AG09309 (cell line): ENCODE data around the gene DENND1B.

ENCODE experiments used
- DNase-seq: peaks from one replicate; pipeline ENCODE4 v3.0.0-alpha.2; 2010; ENCODE audit warnings: low read depth
- H3K4me3 ChIP-seq: 2 replicates; pipeline ENCODE4 v1.5.1; 2011; ENCODE audit warnings: mild to moderate bottlenecking, low read depth, low read length, moderate library complexity; ENCODE audit not compliant: control insufficient read depth
- TF ChIP-seq, protein P1 (sequence below): IDR thresholded peaks from 2 replicates; pipeline ENCODE4 v1.5.1; 2011; ENCODE audit warnings: mild to moderate bottlenecking, low read depth, low read length, inconsistent platforms; ENCODE audit not compliant: insufficient read depth, control insufficient read depth; ENCODE audit errors: missing control alignments

Gene DENND1B

DNA sequence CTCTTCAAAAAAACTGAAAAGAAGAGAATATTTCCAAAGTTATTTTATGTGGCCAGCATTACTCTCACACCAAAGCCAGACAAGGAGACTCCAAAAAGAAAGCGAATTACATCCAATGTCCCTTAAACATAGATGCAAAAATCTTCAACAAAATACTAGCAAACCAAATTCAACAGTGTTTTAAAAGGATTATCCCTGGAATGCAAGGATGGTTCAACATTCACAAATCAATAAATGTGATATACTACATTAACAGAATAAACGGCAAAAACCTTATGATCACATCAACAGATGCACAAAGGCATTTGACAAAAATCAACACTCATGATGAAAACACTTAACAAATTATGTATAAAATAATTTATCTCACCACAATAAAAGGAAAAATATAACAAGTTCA, 207.8 kb downstream of the DENND1B start:
- H3K4me3 ChIP-seq, result no peak overlapping the region
- no peak for DNase-seq
- TF ChIP-seq, protein P1, sequence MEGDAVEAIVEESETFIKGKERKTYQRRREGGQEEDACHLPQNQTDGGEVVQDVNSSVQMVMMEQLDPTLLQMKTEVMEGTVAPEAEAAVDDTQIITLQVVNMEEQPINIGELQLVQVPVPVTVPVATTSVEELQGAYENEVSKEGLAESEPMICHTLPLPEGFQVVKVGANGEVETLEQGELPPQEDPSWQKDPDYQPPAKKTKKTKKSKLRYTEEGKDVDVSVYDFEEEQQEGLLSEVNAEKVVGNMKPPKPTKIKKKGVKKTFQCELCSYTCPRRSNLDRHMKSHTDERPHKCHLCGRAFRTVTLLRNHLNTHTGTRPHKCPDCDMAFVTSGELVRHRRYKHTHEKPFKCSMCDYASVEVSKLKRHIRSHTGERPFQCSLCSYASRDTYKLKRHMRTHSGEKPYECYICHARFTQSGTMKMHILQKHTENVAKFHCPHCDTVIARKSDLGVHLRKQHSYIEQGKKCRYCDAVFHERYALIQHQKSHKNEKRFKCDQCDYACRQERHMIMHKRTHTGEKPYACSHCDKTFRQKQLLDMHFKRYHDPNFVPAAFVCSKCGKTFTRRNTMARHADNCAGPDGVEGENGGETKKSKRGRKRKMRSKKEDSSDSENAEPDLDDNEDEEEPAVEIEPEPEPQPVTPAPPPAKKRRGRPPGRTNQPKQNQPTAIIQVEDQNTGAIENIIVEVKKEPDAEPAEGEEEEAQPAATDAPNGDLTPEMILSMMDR, result no peak

DNA sequence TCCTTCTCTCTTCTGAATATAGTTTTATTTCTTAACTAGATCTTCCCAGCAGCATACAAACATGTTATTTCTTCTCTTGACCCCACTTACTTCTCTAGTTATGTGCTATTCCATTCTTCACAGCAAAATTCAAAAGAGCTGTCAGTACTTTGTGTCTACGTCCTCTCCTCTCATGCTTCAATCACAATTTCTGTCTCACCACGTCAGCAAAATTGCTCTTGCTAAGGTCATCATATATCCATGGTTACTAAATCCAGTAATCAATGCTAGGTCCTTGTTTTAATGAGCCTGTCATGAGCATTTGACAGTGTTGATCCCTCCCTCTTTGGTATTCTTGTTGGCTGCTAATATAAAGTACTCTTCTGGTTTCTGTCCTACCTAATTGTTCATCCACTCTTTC, 214.2 kb downstream of the DENND1B start:
- TF ChIP-seq, protein P1, result no peak
- no peak overlapping the region for H3K4me3 ChIP-seq
- no peak for DNase-seq

DNA sequence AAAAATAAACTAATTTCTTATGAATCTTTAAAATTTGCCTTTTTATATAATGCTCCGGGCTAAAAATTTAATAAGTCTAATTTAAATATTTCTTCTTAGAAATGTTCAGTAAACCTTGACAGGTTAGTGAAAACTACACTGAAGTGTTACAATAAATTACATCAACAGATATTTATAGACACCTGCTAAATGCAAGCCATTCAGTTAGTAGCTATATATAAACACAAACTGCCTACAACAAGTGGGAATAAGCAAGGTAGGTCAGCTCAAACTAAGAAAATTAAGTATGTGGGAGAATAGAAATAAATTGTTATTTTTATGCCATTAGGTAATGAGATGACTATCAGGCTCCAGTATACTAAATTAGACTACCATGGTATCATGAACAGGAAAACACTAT, 215.6 kb downstream of the DENND1B start:
- TF ChIP-seq, protein P1, result no peak
- no peak overlapping the region for H3K4me3 ChIP-seq
- no peak for DNase-seq

DNA sequence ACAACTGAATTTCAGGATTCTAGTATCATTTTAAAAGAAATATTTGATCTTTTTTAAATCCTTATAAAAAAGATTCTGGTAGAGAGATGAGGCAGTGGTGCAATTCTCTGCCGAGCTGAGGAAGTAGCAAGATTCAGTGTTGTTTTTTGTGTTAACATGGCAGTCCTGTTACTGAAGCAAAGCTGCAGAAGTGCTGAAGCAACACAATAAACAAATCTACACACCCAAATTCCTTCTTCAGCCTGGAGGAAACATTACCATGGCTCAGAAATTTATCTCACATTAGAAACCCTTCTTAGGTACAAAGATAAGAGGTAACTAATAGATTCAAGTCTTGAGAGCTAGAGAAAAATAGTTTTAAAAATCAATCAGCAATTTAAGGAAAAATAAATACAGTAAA, 216.0 kb downstream of the DENND1B start:
- no peak for DNase-seq
- TF ChIP-seq, protein P1, result no peak
- no peak overlapping the region for H3K4me3 ChIP-seq

DNA sequence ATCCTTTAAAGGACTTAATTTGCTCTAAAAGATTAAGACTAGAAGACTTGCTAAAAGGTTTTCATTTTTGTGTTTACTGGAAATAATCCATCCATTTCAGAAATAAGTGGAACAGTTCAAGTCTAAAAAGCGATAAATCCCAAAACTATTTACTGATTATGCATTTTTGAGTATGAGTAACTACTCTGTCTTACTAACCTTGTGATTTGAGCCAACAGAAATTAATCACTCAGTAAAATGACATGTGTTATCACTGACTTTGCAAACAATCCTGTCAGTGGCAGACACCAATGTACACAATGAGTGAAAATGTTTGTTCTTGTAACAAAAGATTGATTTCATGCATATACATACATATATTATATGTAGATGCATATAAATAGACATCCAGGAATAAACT, 218.0 kb downstream of the DENND1B start:
- TF ChIP-seq, protein P1, result no peak
- DNase-seq, result no peak
- no peak overlapping the region for H3K4me3 ChIP-seq

DNA sequence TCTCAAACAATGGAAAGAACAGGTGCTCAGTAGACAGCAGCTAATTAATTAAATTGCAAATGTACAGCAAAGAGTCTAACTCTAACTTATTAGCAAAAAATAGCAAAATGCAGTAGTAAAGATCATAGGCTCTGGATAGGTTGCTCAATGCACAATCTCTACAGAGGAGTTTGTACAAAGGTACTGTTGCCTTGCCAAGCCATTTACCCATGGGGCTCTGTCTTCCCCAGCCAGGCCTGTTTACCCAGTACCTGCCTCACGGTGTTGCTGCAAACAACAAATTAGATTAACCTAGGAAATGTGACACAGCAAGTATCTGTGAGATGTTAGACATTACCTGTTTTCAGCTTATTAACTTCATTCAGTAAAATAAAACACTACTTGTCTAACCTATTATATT, 222.0 kb downstream of the DENND1B start:
- no peak overlapping the region for H3K4me3 ChIP-seq
- DNase-seq, result no peak
- TF ChIP-seq, protein P1, result no peak

DNA sequence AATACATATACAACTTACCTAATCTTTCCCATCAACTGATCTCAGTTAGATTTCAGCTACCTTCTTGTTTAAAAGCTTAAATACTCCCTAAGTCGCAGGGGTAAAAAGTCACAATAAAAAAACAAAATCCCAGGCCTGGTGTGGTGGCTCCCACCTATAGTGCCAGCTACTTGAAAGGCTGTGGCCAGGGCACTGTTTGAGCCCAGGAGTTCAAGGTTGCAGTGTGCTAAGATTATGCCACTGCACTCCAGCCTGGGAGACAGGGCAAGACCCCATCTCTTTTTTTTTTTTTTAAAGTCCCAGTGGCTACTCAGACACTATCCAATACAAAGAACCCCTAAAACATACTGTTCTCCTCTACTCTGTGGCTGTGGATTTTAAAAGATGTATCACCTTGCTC, 228.3 kb downstream of the DENND1B start:
- TF ChIP-seq, protein P1, result no peak
- no peak for DNase-seq
- no peak overlapping the region for H3K4me3 ChIP-seq
